M059J (cell line): ENCODE results near the gene C6orf89. TPM values are rescaled to one million over a fixed set of nuclear protein-coding genes. Genes with fewer than 3 reads are reported as not detected.
A peak's percentile ranks its signal among the peaks of the same experiment; 100 is the strongest.
"Not testable (repeated sequence)": the region's sequence is repeated elsewhere in the genome, so short reads cannot be mapped to it uniquely, and the experiment has no call there.

Experiments used
- DNase-seq: peaks from one replicate; pipeline ENCODE4 v3.0.0-alpha.2; 2012; ENCODE audit warnings: low read depth
- total RNA-seq: library from RNA; depleted of rRNA; stranded (reverse); fragments of >200 nt; shearing (Covaris generic); gene quantifications from 2 replicates; pipeline ENCODE4 v1.2.3, GENCODE V29; 2014

C6orf89 gene
- total RNA-seq, 1 experiment from 2014 or later, result 91.1 TPM

- no peak for DNase-seq
These were observed 38.4 kb downstream of the C6orf89 start for GRCh38 chr6:36924131-36924530.

- no peak for DNase-seq
These were observed 39.1 kb downstream of the C6orf89 start for GRCh38 chr6:36924778-36925374.

DNA sequence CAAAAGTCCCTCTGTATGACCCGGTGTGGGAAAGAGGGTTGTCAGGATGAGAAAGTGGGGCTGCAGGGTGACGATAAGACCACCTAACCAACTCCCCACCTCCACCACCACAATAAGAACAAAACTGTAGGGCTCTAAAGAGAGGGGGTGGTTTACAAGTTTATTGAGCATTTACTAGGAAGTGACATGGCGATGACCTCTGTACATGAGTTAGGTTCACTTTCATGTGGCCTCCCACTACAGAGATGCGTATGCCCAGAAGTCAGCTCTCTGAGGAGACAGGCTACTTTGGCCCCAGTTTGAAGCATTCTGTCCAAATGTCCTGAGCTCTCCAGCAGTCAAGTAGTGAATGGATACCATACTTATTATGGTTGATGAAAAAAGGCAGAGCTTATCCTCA lies 40.1 kb downstream of the C6orf89 start:
- DNase-seq, result no peak

- DNase-seq, result no peak
These were observed 41.2 kb downstream of the C6orf89 start for GRCh38 chr6:36926708-36927513.

DNA sequence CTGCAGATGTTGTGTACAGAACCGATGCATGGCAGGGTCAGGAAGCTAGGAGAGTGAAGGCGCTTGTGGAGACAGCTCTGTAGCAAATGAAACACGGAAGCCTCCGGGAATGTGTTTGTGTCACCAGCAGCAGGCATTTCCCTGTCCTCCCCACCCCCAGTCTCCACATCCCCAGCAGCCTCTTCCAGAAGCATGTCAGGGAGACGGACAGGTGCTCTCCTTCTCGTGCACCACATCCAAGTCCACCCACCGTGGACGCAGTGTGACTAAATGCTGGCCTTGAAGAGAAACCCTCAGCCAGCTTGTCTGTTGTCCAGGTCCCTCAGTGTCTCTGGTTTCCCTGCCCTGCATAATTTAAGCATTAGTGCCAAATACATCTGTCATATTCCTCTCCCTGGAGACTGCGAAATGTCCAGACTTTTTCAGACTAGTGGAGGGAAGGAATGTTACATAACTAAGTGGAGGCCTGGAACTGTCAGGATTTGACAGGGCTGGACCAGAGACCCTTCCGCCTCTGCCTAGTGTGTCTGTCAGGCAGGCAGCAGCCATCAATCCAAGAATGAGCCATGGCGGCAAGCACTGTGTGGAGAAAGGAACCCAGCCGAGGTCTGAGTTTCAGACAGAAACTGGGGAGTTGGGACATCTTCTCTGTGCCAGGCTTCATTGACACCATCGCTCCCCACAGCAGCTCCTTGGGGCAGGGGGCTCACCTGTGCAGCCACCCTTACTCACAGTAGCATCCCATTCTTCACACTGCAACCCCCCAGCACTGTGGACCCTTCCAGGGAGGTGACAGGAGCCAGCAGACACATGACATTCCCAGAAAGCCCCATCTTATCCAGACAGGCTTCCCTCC lies 42.2 kb downstream of the C6orf89 start:
- DNase-seq, result no peak

DNA sequence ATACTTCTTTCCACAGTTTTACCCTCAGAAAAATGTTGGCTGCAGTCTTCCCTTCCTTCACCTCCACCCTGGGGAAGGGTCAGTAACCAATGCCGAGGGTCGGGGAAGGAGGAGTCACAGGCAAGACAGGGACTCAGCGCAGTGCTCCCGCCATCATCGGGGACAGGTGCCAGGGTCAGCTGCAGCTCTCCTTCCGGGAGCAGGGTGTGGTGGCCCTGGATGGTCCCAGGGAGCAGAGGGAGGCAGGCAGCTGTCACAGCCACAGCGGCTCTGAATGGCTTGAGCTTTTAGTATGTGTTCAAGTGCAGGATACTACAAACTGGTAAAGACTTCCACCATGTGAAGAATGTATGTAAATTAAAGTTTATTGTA lies 42.8 kb downstream of the C6orf89 start:
- no peak for DNase-seq

- DNase-seq, result no peak
These were observed 43.4 kb downstream of the C6orf89 start for GRCh38 chr6:36929152-36929551.

DNA sequence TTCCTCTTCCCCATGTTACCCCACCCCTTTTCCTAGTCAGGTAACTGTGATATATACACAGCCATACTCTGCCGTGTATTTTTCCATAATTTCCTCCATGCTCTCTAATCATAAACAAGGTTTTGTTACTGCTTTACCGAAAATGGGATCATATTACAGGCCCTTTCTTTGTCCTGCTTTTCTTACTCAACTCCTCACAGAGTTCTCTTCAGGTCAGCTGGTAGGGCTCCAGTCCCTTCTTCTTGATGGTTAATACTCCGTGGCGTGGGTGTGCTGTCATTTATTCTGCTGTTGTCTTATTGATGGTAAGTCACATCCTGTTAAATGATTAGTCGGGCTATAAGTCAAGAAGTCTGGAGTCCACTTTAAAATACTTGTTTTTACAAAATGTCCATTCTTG lies 43.9 kb downstream of the C6orf89 start:
- DNase-seq, result peak; percentile 68

- DNase-seq, result no peak
These were observed 44.7 kb downstream of the C6orf89 start for GRCh38 chr6:36930483-36930882.

- peak; percentile 82 for DNase-seq
These were observed 47.4 kb downstream of the C6orf89 start for GRCh38 chr6:36933102-36933501.

DNA sequence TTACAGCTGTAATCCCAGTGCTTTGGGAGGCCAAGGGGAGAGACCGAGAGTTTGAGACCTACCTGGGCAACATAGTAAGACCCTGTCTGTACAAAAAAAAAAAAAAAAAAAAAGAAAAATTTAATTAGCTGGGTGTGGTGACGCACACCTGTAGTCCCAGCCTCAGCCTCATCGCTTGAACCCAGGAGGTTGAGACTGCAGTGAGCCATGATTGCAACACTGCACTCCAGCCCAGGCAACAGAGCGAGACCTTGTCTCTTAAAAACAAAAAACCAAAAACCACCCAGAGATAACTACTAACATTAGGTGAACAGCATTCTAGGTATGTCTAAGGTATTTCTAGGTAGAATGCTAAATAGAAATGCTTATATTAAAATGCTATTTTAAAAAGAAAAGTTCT lies 47.8 kb downstream of the C6orf89 start:
- no peak for DNase-seq

- DNase-seq, result peak; percentile 49
These were observed 49.1 kb downstream of the C6orf89 start for GRCh38 chr6:36934901-36935300.

DNA sequence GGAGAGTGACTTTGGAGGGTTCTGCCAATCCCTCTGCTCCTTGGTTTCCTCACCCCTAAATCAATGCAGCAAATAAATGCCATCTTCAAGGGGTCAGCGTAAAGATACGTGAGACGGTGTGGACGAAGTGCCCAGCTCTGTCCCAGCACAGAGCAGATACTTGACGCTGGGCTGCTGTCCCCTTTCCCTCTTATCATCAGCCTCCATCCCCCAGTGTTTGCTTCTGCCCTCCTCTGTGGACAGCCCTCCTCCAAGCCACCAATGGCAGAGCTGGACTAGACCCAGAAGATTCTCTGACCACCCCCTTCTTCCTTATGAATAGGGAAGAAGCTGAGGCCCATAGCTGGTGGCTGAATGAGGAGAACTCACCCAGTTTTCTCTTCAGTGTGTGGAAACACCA lies 51.1 kb downstream of the C6orf89 start:
- no peak for DNase-seq

DNA sequence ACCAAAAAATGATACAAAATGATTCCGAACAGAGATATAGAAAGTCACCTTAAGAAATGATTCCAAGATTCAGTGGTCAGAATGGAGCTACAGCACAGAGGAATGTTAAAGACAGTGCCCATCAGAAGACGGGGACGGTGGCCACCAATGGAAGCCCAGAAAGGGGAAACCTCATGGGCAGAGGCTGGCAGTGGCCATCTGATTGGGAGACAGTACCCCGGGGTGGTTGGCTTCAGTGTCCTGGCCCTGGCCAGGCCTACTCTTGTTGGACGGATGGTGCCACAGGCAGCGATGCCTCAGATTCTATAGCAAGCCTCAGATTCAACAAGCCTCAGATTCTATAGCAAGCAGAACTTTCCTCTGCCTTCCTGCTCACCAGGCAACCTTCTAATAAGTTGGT lies 52.1 kb downstream of the C6orf89 start:
- no peak for DNase-seq

DNA sequence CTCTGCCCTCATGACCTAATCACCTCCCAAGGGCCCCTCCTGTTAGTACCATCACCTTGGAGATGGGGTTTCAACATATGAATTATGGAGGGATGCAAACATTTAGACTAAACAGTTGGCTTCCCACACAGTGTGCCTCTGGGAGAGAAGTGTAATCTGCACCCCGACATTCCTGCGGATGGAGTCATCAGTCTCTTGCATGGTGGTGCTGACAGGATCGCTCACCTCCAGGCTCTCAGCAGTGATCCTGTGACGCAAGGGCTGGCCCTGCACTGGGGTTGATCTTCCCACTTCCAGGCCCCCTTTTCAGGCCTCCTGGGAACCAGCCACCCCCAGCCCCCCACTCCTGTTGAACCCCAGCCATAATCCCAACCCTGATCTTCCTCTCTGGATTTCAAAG lies 52.8 kb downstream of the C6orf89 start:
- peak; percentile 95 for DNase-seq

- DNase-seq, result not testable (repeated sequence)
These were observed 53.3 kb downstream of the C6orf89 start for GRCh38 chr6:36939005-36939404.

- no peak for DNase-seq
These were observed 54.3 kb downstream of the C6orf89 start for GRCh38 chr6:36940027-36940426.

GRCh38 chr6:36941561-36941960 lies 55.8 kb downstream of the C6orf89 start:
- not testable (repeated sequence) for DNase-seq

- DNase-seq, result not testable (repeated sequence)
These were observed 56.6 kb downstream of the C6orf89 start for GRCh38 chr6:36942329-36942728.

DNA sequence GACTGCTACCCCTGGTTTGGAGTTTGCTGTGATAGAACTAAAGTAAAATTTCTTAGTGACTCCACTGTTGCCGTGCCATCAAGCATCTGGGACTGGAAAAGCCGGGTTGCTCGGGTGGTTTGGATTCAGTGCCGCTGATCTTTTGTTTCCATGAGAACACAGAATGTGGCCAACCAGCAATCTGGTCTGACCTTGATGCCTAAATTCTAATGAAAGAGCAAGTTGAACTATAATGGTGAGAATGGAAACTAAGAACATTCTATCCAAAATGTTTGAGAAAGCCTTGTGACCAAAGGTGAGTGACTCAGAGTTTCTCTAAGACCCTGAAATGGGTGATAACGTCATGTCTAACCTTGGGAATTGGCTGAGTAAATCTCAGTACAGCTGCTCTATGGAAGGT lies 58.9 kb downstream of the C6orf89 start:
- DNase-seq, result peak; percentile 55

DNA sequence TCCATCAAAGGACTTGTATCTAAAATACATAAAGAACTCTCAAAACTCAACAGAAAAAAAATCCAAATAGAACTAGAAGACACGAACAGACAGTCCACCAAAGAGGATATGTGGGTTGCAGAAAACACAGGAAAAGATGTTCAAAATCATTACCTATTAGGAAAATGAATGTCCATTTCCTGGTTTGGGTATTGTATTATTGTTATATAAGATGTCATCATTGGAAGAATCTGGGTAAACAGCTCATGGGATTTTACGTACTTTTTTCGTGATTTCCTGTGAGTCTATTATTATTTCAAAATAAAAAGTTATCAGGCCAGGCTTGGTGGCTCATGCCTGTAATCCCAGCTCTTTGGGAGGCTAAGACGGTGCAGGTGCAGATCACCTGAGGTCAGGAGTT lies 59.5 kb downstream of the C6orf89 start:
- no peak for DNase-seq

GRCh38 chr6:36946526-36946925 lies 60.8 kb downstream of the C6orf89 start:
- DNase-seq, result no peak
